ENCODE results near the gene SNRPD2.
"Not testable (repeated sequence)": the region's sequence is repeated elsewhere in the genome, so short reads cannot be mapped to it uniquely, and the experiment has no call there.

Gene SNRPD2

GRCh38 chr19:45692187-45693105 is 693 bp upstream of the SNRPD2 start, which contains the start of gene QPCTL:
Gene QPCTL (plus strand): TSS chr19:45692666. CDS start chr19:45692704, 38 bp downstream.
- TF ChIP-seq CTCF (conservative IDR thresholded peaks at IDR 0.05) (no peak), ZFX (IDR thresholded peaks at IDR 0.05) (no peak; the same call in 1 of the 2 replicates)
- H3K27ac ChIP-seq, result peak within 1 kb of the TSS; percentile 86

- no peak overlapping the region for H3K27ac ChIP-seq
Measured at GRCh38 chr19:45687599-45687998, 4.2 kb downstream of the SNRPD2 start.

GRCh38 chr19:45685045-45685444 is 6.7 kb downstream of the SNRPD2 start:
- H3K27ac ChIP-seq, result not testable (repeated sequence)

More at GRCh38 chr19:45687599-45687998, 4.2 kb downstream of the SNRPD2 start:
- TF ChIP-seq ZFX (IDR thresholded peaks at IDR 0.05) (no peak), CTCF (conservative IDR thresholded peaks at IDR 0.05) (no peak)

GRCh38 chr19:45682908-45683307 is 8.8 kb downstream of the SNRPD2 start:
- H3K27ac ChIP-seq, result no peak overlapping the region
- no peak for TF ChIP-seq CTCF (conservative IDR thresholded peaks at IDR 0.05)
- no peak for TF ChIP-seq ZFX (IDR thresholded peaks at IDR 0.05)

GRCh38 chr19:45682117-45682516 is 9.6 kb downstream of the SNRPD2 start:
- TF ChIP-seq ZFX (IDR thresholded peaks at IDR 0.05), result no peak
- TF ChIP-seq CTCF (conservative IDR thresholded peaks at IDR 0.05), result no peak
- peak overlapping the region; percentile 55 for H3K27ac ChIP-seq

GRCh38 chr19:45681391-45682015 is 10.2 kb downstream of the SNRPD2 start:
- no peak for TF ChIP-seq ZFX (IDR thresholded peaks at IDR 0.05)
- peak; percentile 90 for TF ChIP-seq CTCF (conservative IDR thresholded peaks at IDR 0.05)
- H3K27ac ChIP-seq, result peak overlapping the region; percentile 55

- TF ChIP-seq ZFX (IDR thresholded peaks at IDR 0.05) (no peak), CTCF (conservative IDR thresholded peaks at IDR 0.05) (no peak; the same call in 1 of the 2 replicates)
- no peak overlapping the region for H3K27ac ChIP-seq
Measured at GRCh38 chr19:45677351-45678230, 14.2 kb downstream of the SNRPD2 start.
